GM19397 (cell line): ENCODE measurements around the gene WWOX.

Experiments
- ATAC-seq: cut with Tn5 transposase; IDR thresholded peaks from one replicate; pipeline ENCODE4 v1.9.1; 2021; ENCODE audit warnings: mild to moderate bottlenecking, moderate library complexity; ENCODE audit not compliant: unreplicated experiment

Gene WWOX

DNA sequence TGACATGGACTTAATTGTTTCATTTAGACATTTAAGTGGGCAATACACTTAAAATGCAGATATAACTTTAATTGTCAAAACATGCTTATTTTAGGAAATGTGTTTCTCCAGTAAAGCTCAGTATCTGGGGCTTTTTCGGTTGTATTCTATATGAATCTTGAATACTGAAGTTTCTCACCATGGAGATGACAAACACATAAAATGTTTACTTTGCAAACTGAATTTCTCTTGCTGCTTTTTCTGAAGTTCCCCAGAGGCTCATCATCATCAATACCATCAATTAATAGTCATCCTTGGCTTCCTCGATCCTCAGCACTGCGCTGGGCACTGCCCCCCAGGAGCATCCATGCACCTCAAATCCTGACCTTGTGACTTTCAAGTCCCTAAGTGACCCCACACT is 227.3 kb downstream of the WWOX start:
- no peak for ATAC-seq

DNA sequence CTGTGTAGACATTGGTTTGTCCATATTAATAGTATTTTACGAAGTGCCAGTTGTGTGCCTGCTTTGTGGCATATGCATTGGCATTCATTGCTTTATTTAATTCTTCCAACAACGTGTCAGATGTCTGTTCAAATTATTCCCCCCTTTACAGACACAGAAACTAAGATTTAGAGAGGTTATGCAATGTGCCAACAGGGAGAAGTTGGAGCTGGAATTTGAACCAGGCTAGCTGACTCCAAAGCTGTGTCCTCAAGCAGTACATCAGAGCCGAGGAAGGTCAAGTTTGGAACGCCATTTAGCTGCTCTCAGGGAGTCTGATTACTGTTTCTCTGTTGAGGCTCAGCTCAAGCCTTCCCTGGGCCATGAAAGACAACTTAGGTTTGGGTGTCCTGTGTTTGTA is 232.3 kb downstream of the WWOX start:
- ATAC-seq, result no peak

DNA sequence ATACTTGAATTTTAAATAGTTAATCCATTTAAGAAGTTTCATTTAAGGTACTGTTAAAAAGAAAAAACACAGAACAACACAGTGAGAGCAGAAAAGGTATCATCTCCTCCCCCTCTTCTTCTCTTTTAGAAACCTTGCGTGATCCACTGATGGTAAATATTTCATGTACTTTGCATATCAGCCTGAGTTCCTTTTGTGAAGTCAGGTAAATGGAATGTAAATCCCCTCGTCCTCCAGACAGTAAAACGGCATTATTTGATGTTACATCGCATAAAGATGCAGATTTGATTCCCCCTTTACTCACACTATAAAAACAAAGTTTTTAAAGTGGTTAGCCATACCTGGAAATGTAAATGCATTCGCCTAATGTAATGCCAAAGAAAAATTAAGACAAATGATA is 234.4 kb downstream of the WWOX start:
- ATAC-seq, result no peak

DNA sequence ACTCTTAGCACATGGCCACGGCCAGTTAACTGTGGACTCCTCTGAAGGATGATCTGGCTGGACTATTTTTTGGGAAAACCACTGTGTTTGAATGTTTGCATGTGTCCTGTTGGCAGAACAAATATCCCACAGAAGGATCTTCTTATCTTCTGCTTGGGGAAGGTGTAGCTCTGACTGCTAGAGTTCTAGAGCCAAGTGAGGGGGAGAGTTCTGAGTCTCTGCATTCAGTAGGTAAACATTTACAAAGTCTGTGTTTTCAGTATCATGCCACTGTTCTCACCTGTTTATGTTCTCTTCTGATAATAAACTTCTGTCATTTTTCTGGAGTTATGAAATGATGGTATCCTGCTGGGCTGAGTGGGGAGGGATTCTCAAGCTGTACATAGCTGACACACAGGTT is 241.1 kb downstream of the WWOX start:
- no peak for ATAC-seq

DNA sequence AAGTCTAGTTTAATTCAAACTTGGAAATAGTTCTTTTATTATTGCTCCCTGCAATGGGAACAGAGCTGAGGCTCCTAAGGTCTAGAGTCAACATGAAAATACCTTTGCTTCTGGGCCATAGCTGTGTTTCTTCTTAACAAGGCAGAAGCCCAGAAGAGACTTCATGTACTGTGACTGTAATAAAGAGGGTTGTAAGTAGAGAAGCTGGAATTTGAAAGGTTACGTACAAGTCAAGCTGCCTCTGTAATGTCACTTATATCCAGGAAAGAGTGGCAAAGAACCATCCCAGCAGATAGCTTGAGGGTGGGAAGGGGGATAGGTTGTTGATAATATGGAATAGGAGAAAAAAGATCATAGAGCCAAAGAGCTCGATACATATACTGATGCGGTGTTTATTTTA is 248.6 kb downstream of the WWOX start:
- ATAC-seq, result no peak

DNA sequence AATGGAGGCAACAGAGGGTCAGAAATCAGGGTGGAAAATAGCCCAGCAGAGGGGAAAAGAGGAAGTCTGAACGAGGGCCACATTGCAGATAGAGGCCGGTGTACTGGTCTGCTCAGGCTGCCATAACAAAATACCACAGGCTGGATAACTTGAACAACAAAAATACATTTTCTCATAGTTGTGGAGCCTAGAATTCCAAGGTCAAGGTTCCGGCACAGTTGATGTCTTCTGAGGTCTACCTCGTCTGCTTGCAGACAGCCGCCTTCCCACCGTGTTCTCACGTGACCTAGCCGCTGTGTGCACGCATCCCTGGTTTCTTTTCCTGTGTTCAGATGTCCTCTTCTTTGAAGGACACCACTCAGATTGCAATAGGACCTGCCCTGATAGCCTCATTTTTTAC is 249.4 kb downstream of the WWOX start:
- ATAC-seq, result no peak

DNA sequence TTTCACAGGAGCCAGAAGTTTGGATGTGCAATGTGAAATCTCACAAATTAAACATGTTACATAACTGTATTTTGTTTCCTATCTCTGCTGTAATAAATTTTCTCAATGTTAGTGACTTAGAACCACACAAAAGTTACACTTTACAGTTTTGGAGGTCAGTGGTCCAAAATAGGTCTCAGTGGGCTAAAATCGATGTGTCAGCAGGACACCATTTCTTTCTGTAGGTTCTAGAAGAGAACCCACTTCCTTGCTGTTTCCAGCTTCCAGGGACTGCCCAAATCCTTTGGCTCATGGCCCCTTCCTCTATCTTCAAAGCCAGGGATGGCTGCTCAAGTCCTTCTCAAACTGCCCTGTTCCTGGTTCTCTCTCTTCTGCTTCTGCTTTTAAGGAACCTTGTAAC is 252.7 kb downstream of the WWOX start:
- ATAC-seq, result no peak

DNA sequence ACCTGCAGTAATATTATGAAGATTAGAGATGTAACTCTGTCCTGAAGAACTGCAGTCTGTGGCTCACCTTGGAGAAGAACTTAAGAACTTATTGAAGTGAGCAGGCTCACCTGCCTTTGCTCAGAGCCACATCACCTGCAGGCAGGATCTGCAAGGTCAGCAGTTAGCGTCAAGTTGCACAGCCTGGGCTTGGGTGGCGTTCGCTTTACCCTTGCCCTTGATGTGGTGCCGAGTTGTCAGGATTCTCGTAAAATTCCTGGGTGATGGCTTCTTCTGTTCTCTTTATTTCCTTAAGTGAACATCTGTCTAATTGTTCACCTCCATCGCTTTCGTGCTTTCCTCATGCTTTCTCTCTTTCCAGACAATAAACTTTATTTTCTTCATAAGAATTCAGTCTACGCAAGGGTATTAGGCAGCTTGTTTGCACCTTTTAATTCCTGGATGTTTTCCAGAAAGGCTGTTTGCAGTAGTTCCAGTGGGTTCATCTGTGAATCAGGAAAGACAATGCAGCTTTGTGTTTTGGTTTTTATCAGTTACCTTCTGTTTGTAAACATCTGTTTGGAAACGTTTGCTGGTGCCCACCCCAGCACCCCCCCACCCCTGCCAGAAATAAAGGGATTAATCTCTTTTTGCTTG is 254.3 kb downstream of the WWOX start:
- no peak for ATAC-seq

DNA sequence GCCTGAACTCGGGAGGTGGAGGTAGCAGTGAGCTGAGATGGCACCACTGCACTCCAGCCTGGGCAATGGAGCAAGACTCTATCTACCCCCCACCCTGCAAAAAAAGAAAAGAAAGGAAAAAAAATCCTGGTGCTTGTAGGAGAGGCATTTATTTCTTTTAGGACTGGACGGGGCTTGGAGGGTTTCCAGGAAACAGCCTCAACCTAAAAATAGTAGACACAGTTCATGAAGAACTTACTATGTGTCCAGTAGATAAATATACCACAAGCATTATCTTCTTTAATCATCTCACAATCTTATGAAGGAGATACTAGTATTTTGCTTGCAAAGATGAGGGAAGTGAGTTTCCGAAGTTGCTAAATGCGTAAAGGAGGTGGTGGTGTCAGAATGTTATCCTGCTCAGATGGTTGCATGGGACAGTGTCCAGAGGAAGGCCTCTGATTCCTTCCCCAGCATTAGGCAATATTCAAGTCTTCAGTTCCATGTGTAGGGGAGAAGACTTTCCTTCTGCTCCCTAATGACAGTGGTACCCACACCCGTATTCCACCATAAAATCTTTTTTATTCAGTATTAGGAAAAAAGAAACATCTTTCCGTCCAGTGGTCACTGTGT is 263.2 kb downstream of the WWOX start:
- no peak for ATAC-seq

DNA sequence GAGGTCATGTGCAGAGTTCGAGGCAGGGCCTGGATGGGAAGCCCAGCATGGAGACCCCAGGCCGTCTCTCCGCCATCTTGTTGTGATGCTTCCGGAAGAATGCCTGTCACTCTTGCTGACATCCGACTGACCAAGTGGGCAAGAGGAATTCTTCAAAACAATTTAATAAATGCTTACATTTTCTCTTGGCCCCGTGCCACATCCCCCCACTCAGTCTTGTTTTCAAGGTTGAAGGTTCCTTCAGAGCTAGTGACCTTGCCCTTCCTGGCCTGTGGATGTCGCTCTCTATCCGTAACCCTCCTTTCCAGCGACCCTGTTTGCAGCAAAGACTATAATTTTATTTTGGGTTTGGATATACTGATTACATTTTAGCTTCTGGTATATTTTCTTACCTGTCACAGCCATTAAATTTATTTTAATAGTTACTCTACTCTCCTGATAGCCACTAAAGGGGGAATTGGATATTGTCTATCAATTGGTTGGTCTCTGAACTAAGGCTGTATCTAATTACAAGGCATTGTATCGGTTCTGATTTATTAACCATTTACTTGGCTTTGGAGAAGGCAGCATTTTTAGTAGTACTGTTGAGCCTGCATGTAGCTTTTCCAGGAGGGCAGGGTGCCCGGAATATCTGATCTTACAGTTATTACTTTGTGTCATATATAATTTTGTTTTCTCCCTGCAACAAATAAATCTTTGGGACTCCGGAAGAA is 264.5 kb downstream of the WWOX start:
- no peak for ATAC-seq

DNA sequence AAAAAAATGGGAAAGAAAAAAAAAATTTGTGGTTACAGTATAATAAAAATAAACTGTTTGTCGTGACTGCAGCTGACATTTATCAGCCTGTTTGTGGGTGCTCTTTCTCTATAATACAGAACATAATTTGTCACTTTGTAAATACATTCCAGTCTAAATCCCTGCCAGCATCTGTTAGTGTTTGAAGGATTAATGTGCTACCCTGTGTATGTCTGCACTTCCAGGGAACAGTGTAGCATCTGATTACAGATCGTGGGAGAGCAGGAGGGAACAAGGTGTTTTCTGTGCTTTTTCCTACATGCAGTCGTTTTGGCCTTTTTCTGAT is 265.1 kb downstream of the WWOX start:
- no peak for ATAC-seq

DNA sequence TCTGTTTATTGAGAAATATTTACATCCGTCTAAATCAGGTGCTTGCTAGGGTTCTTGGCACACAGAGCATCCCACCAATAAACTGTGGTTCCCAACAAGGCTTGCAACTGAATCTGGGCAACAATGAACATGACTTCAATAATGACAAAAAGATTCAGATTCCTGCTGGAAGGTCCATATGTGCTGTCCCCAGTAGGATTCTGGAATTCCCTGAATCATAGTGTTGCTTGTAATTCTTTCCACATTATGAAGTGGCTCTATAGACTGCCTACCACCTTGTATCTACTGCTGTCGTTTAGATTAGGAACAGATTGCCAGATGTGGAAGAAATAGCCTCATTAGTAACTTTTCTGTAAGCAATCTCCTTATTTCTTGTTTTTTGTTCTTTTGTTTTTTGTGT is 265.9 kb downstream of the WWOX start:
- ATAC-seq, result no peak

DNA sequence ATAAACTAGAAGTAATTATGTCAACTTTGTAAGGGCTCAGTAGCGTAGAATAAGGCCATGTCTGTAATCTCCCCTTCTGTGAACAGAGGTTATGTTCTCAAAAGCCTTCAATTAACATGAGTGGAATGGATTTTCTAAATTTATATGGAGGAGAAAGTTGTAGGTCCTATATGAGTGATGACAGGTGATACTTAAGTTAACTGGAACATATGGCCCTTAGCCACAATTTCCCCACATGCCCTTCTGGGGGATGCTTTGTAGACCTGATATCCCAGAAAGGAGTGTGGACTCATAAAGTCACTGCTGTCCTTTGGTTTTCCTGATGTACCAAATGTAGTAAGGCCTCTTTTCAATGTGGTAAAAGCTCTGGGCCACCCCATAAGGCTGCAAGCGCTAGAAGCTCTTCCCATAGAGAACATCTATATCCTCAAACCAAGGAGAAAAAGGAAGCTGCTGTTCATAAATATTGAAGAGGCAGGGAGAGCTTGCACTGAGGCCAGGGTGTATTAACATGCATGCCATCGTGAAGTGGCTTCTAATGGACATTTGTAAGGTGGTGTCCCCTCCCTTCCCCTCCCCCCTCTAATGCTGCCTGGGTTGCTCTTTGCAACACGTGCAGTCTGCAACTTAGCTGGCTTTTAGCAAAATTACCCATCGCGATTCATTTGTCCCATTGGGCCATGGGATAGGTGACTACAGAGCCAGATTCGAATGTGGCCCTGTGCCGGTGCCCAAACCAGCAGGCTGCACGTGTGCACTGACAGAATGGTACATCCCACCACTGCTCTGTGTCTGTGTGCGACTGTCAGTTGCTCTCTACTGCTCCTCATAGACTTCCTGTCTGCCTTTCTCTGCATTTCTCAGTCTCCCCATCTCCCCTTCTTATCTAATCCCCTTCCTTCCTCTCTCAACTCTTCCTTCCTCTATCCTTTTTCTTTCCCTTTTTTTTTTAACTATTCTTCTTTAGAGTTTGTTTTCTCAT is 269.0 kb downstream of the WWOX start:
- no peak for ATAC-seq

DNA sequence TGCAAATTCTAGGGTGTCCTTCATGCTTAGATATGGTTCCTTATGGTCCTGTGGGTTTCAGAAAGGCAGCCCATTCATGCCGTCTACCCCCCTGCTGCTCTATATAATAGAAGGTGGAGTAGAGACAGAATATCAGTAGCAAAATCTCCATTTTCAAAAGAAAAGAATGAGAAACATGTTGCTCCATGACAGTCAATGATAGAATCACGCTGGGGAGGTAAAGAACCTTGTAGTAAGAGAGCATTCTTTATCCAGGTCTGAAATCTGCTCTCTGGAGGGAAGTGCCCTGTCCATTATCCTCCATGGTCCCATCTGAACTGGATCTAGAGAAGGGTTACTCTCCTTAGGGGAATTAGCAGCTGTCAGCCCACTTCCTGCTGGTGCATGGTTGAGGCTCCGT is 272.8 kb downstream of the WWOX start:
- no peak for ATAC-seq

DNA sequence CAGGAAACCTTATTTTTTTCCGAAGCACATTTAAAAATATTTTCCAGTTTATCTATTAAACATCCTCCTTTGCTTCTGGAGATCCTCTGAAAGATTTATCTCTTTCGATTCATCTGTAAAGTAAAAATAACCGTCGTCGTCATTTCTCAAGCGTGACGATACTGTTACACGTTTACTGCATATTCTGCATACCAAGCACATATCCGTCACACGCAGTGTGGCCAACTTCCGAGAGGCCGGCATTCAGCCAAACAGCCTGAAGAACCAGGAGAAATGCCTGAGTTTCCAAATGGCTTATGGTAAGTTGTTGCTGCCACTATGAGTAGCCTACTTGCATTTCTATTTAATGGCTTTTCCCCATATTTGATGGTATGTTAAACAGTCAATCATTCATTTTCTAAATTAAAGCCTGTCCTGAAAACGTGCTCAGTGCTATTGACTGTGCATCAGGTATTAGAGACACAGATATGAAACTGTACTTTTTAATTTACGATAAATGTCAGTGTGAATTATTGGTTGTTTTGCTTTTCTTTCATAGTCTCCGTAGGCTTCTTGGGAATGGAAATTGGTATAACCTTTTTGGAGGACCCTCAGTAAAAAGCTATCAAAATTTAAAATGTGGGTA is 275.7 kb downstream of the WWOX start:
- no peak for ATAC-seq

DNA sequence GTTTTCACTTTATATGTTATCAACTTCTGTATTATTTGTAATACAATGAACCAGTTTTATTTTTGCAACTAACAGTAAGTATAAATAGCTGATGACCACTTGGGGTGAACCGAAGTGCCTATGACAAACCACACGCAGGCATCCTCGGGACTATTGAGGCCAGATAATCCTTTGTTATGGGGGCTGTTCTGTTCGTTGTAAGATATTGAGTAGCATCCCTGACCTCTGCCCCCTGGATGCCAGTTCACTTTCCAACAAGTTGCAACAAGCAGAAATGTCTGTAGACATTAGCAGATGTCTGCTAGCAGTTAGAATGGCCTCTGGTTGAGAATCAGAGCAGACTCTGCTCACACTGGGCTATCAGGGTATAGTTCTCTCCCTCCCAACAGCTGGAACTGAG is 277.0 kb downstream of the WWOX start:
- ATAC-seq, result no peak

DNA sequence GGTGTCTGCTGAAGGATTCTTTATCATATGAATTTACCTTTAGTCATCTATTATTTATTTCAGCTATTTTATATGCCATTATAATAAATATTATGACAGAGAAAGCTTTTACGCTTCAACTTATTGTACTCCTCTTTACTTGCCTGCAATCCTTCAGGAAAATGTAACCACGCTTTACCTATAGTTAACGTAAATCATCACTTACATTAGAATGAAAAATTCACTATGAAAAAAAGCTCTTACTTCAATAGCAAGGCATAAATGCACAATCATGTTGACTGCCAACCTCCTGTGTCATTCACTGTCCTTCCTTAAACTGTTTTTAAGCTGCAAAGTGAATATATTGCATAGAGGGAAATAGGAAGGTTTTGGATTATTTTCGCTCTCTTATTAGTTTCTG is 277.9 kb downstream of the WWOX start:
- no peak for ATAC-seq

DNA sequence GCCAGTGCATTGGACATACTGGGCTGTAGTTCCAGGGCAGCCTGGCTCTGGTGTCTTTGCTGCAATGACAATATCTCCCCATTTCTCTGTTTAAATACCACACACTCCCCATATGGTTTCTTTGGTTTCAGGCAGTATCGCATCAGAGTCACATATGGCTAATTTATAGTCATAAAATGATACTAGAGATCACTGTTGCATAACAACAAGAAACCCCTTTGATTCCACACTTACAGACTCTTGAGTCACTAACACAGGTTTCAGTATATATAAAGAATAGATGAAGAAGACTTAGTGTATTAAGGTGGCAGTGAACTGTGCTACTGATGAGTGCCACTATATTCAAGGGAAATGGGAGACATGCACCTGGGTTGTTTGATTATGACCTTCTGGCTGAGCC is 281.6 kb downstream of the WWOX start:
- no peak for ATAC-seq

DNA sequence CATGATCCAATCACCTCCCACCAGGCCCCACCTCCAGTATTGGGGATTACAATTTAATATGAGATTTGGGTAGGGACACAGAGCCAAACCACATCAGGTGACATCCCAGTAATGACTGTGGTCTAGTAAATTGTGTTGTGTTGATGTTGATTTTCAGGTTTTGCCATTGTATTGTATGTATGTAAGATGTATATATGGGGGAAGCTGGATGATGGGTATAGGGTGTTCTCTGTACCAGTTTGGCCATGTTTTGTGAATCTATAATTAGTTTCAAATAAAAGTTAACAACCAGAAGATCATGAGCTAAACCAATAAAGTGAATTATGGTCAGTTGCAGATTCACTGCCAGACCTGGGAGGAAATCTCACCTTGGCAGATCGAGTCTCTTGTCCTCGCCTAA is 283.7 kb downstream of the WWOX start:
- ATAC-seq, result no peak

DNA sequence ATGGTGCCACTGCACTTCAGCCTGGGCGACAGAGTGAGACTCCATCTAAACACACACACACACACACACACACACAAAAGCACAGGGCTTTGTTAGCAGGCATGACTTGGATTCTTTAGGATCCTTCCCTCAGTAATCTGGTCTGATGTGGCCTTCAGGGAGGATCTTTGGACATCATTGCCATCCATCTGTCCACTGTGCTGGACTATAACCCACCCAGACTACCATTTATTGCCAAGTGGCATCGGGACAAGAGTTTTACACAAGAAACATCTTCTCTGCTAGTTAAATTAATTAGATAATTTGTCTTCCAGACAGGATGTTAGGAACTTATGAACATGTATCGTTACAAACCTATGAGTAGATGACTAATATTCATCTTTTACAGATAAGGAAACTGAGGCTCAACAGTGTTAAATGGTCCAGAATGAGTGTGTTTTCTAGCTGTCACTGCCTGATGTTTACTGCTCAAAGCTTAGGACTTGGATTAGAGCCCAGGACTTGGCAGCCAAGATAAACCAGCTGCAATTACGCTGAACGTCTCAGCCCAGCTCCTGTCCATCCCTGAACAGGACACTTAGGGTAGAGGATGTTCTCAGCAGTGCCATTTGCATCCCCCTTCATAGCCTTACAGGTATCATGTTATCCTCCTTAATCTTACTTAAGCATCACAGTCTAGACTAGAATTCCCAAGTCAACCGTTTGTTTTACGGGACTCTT is 285.8 kb downstream of the WWOX start:
- ATAC-seq, result no peak
